Stomach (tissue), 4 donors: ENCODE results near the gene VRK2.

Source experiments
- CTCF ChIP-seq, 7 experiments: fragments of 450-650 bp in 4 of 7; fragments of 200-600 bp in 3 of 7; sonication (generic) in 3 of 7; IDR thresholded peaks; one replicate each; pipeline ENCODE4 v1.5.1; 2016 to 2019; ENCODE audit warnings: antibody characterized with exemption in 7 of 7, control low read depth in 2 of 7, mild to moderate bottlenecking in 1 of 7
- EP300 ChIP-seq: sonication (generic); formaldehyde crosslinking; IDR thresholded peaks from one replicate; pipeline ENCODE4 v1.6.1; 2017; ENCODE audit warnings: antibody characterized with exemption
- POLR2A ChIP-seq, 4 donors: fragments of 450-650 bp; IDR thresholded peaks; one replicate each; pipeline ENCODE4 v1.6.1; 2016; ENCODE audit warnings: antibody characterized with exemption in 4 of 4, control low read depth in 2 of 4, mild to moderate bottlenecking in 1 of 4, moderate library complexity in 1 of 4
- POLR2AphosphoS5 ChIP-seq, 3 donors: sonication (generic); formaldehyde crosslinking; IDR thresholded peaks; one replicate each; pipeline ENCODE4 v1.6.1; 2016; ENCODE audit warnings: antibody characterized with exemption in 3 of 3

- no peak for TF ChIP-seq POLR2A (IDR thresholded peaks at IDR 0.05)
- TF ChIP-seq CTCF (IDR thresholded peaks at IDR 0.05): no peak
- no peak for TF ChIP-seq EP300
- no peak for TF ChIP-seq POLR2AphosphoS5 (IDR thresholded peaks at IDR 0.05)
Observed at GRCh38 chr2:58055033-58055786, 8.6 kb downstream of the VRK2 start.
